K562 (cell line): ENCODE results near the gene LTK. TPM values are rescaled to one million over a fixed set of nuclear protein-coding genes. Genes with fewer than 3 reads are reported as not detected.

Experiments
- ATAC-seq: fragments of 200-7000 bp; cut with Tn5 transposase; 3 replicates; pipeline ENCODE4 v1.9.1; 2020; ENCODE audit warnings: moderate library complexity
- BruUV-seq: library from RNA; stranded (reverse); fragments of 400-500 nt; replicated peaks from 2 replicates; lab custom pipeline; 2021; lab: Mats Ljungman, UMichigan
- CTCF ChIA-PET: fragments of 300-600 bp; formaldehyde crosslinking; extraction: SDS; loops from one replicate; lab custom pipeline; 2021; ENCODE audit warnings: low intra/inter-chr PET ratio; lab: Yijun Ruan, JAX
- POLR2A ChIA-PET: fragments of 300-600, 350-650 bp; sonication (Branson Sonifier 250); formaldehyde crosslinking; extraction: SDS; loops from one replicate; lab custom pipeline; 2021; ENCODE audit warnings: antibody characterized with exemption, inconsistent platforms; lab: Yijun Ruan, JAX
- DNase-seq, 4 experiments: peaks; one replicate each; pipeline versions ENCODE4 v3.0.0 to v3.0.0-alpha.2; 2011 to 2018; ENCODE audit warnings: low spot score in 3 of 4, mixed read lengths in 3 of 4; ENCODE audit errors: extremely low read depth in 1 of 4
- FAIRE-seq: peaks from 2 replicates; lab custom pipeline; 2011; peaks lifted over from hg19 to GRCh38; lab: Jason Lieb, UNC
- H2AFZ ChIP-seq: 2 replicates; pipeline ENCODE4 v1.6.0; 2011; ENCODE audit warnings: low read depth, low read length, control low read depth, inconsistent platforms
- H3K27ac ChIP-seq: fragments of 200-600 bp; 3 replicates; pipeline ENCODE4 v1.8.0; 2011; ENCODE audit warnings: low read depth, mild to moderate bottlenecking, control low read depth, inconsistent platforms, low read length, moderate library complexity, mixed read lengths; ENCODE audit errors: extremely low read depth
- H3K27me3 ChIP-seq, 2 experiments: fragments of 300-600 bp in 1 of 2; 2 replicates in 1 of 2; 3 replicates in 1 of 2; pipeline versions ENCODE4 v1.6.0 to v1.8.0; 2011; ENCODE audit warnings: inconsistent platforms in 2 of 2, low read length in 2 of 2, mild to moderate bottlenecking in 1 of 2, mixed read lengths in 1 of 2, moderate library complexity in 1 of 2; ENCODE audit not compliant: control insufficient read depth in 2 of 2, insufficient read depth in 2 of 2
- H3K36me3 ChIP-seq: fragments of 300-600 bp; 3 replicates; pipeline ENCODE4 v1.8.0; 2011; ENCODE audit warnings: mild to moderate bottlenecking, low read length, inconsistent platforms; ENCODE audit not compliant: control insufficient read depth, insufficient read depth
- H3K4me1 ChIP-seq, 2 experiments: fragments of 200-600 bp in 1 of 2; replicated peaks in 1 of 2; 2 replicates in 1 of 2; 3 replicates in 1 of 2; pipeline versions ENCODE4 v1.5.1 to v1.8.0; 2011; ENCODE audit warnings: inconsistent platforms in 2 of 2, low read length in 2 of 2, mild to moderate bottlenecking in 1 of 2, mixed read lengths in 1 of 2, moderate library complexity in 1 of 2; ENCODE audit not compliant: control insufficient read depth in 2 of 2, insufficient read depth in 2 of 2
- H3K4me2 ChIP-seq: 2 replicates; pipeline ENCODE4 v1.6.1; 2011; ENCODE audit warnings: low read length, control low read depth, inconsistent platforms, mixed read lengths; ENCODE audit not compliant: insufficient read depth
- H3K4me3 ChIP-seq: fragments of 200-600 bp; sonication (generic), shearing (Covaris generic); 2 replicates; pipeline ENCODE4 v1.5.1; 2016; ENCODE audit warnings: control low read depth, inconsistent platforms
- H3K79me2 ChIP-seq: fragments of 200-600 bp; 3 replicates; pipeline ENCODE4 v1.8.0; 2011; ENCODE audit warnings: low read length, inconsistent platforms; ENCODE audit not compliant: control insufficient read depth, insufficient read depth
- H3K9ac ChIP-seq, 2 experiments: 2 replicates each; pipeline versions ENCODE4 v1.6.0 to v1.6.1; 2011; ENCODE audit warnings: low read depth in 2 of 2, low read length in 2 of 2, control low read depth in 1 of 2, inconsistent platforms in 1 of 2, mild to moderate bottlenecking in 1 of 2, mixed read lengths in 1 of 2; ENCODE audit not compliant: insufficient read depth in 1 of 2
- H3K9me1 ChIP-seq: one replicate; pipeline ENCODE4 v1.6.0; 2011; ENCODE audit warnings: inconsistent platforms, mild to moderate bottlenecking, low read length, moderate library complexity; ENCODE audit not compliant: control insufficient read depth, insufficient read depth
- H3K9me3 ChIP-seq: replicated peaks from 2 replicates; pipeline ENCODE4 v1.5.1; 2011; ENCODE audit warnings: low read depth, low read length, inconsistent platforms; ENCODE audit not compliant: control insufficient read depth, insufficient read depth
- H4K20me1 ChIP-seq: replicated peaks from 2 replicates; pipeline ENCODE4 v1.6.1; 2011; ENCODE audit warnings: low read length, inconsistent platforms, mixed read lengths; ENCODE audit not compliant: control insufficient read depth, insufficient read depth
- BCL6 ChIP-seq: fragments of 250-450 bp; sonication (Bioruptor Pico); IDR thresholded peaks from 2 replicates; pipeline ENCODE4 v1.4.0; 2020
- BRD9 ChIP-seq: fragments of 450-650 bp; IDR thresholded peaks from 2 replicates; pipeline ENCODE4 v1.6.1; 2018; ENCODE audit warnings: low read depth; ENCODE audit not compliant: partially characterized antibody
- CGGBP1 ChIP-seq: fragments of 250-450 bp; sonication (Bioruptor Pico); IDR thresholded peaks from 2 replicates; pipeline ENCODE4 v1.9.0; 2021; ENCODE audit warnings: mild to moderate bottlenecking
- ETS2 ChIP-seq: IDR thresholded peaks from 2 replicates; pipeline ENCODE4 v1.6.1; 2016; ENCODE audit warnings: borderline replicate concordance, missing genetic modification characterization, mild to moderate bottlenecking, moderate library complexity, missing compliant biosample characterization; ENCODE audit not compliant: poor library complexity, severe bottlenecking
- FOXO4 ChIP-seq: fragments of 450-650 bp; formaldehyde crosslinking; IDR thresholded peaks from 2 replicates; pipeline ENCODE4 v1.4.0; 2020; ENCODE audit warnings: mild to moderate bottlenecking, moderate library complexity
- HLTF ChIP-seq: fragments of 450-650 bp; IDR thresholded peaks from 2 replicates; pipeline ENCODE4 v1.6.1; 2016
- KDM4B ChIP-seq, 2 experiments: fragments of 450-650 bp in 1 of 2; sonication (generic) in 1 of 2; IDR thresholded peaks; 2 replicates each; pipeline ENCODE4 v1.6.1; 2016 to 2017; ENCODE audit warnings: borderline replicate concordance in 2 of 2, antibody characterized with exemption in 1 of 2, low read depth in 1 of 2, mild to moderate bottlenecking in 1 of 2
- L3MBTL2 ChIP-seq: fragments of 450-650 bp; IDR thresholded peaks from 2 replicates; pipeline ENCODE4 v1.6.1; 2016; ENCODE audit warnings: mild to moderate bottlenecking, moderate library complexity
- POLR2A ChIP-seq: fragments of 450-650 bp; conservative IDR thresholded peaks from 2 replicates; pipeline ENCODE4 v1.6.1; 2016
- POLR2G ChIP-seq: fragments of 200-400 bp; formaldehyde crosslinking; IDR thresholded peaks from 2 replicates; pipeline ENCODE4 v1.6.1; 2017; ENCODE audit warnings: low read depth, mild to moderate bottlenecking, antibody characterized with exemption, low read length, moderate library complexity
- RAD21 ChIP-seq, 2 experiments: fragments of 250-450 bp in 1 of 2; fragments of 450-650 bp in 1 of 2; sonication (Bioruptor Pico) in 1 of 2; formaldehyde crosslinking in 1 of 2; IDR thresholded peaks in 1 of 2; conservative IDR thresholded peaks in 1 of 2; 2 replicates each; pipeline versions ENCODE4 v1.4.0 to v1.8.0; 2020 to 2022; ENCODE audit warnings: mild to moderate bottlenecking in 2 of 2, moderate library complexity in 1 of 2
- RCOR1 ChIP-seq, 2 experiments: IDR thresholded peaks; 2 replicates each; pipeline ENCODE4 v1.6.1; 2012; ENCODE audit warnings: low read depth in 2 of 2, low read length in 2 of 2, borderline replicate concordance in 1 of 2, improper control_type of control experiment in 1 of 2
- SMARCA4 ChIP-seq: fragments of 450-650 bp; IDR thresholded peaks from 2 replicates; pipeline ENCODE4 v1.6.1; 2016
- STAT5A ChIP-seq: IDR thresholded peaks from 2 replicates; pipeline ENCODE4 v1.6.1; 2012; ENCODE audit warnings: low read length, inconsistent platforms, borderline replicate concordance
- ZKSCAN1 ChIP-seq: fragments of 150-350 bp; IDR thresholded peaks from 2 replicates; pipeline ENCODE4 v1.6.1; 2016; ENCODE audit warnings: low read depth, low read length
- ZNF133 ChIP-seq: fragments of 250-450 bp; sonication (Bioruptor Pico); IDR thresholded peaks from 2 replicates; pipeline ENCODE4 v1.4.0; 2020; ENCODE audit warnings: mild to moderate bottlenecking
- ZNF140 ChIP-seq: fragments of 250-450 bp; sonication (Bioruptor Pico); IDR thresholded peaks from 2 replicates; pipeline ENCODE4 v1.8.0; 2021; ENCODE audit warnings: moderate library complexity, mild to moderate bottlenecking, inconsistent platforms
- ZNF224 ChIP-seq: sonication (generic); formaldehyde crosslinking; IDR thresholded peaks from 2 replicates; pipeline ENCODE4 v1.8.0; 2022; ENCODE audit warnings: mild to moderate bottlenecking, missing genetic modification reagents
- ZNF232 ChIP-seq: sonication (generic); formaldehyde crosslinking; IDR thresholded peaks from 2 replicates; pipeline ENCODE4 v1.8.0; 2022; ENCODE audit warnings: mild to moderate bottlenecking, missing genetic modification reagents
- ZNF263 ChIP-seq: sonication (generic); formaldehyde crosslinking; IDR thresholded peaks from 2 replicates; pipeline ENCODE4 v1.8.0; 2022; ENCODE audit warnings: mild to moderate bottlenecking, missing genetic modification reagents, borderline replicate concordance
- WGBS: fragments of 100-300 bp; shearing (Covaris generic); methylation state at CpG from one replicate; pipeline ENCODE4 v1.1.6; 2016; ENCODE audit warnings: low coverage, mixed read lengths; ENCODE audit not compliant: insufficient coverage; ENCODE audit errors: missing lambda C conversion rate; 5-methylcytosine and 5-hydroxymethylcytosine counted together
- in situ Hi-C: fragments of 300-500 bp; cut with MboI; formaldehyde crosslinking; loops from 4 replicates; pipeline ENCODE4 v1.15.0; 2018; ENCODE audit warnings: inconsistent platforms, mixed read lengths
- intact Hi-C: fragments of 100-400 bp; cut with micrococcal nuclease; formaldehyde crosslinking; loops from 2 replicates; pipeline ENCODE4 v1.14.2; 2022
- polyA plus RNA-seq, 8 experiments: library from polyadenylated mRNA; depleted of rRNA in 4 of 8; stranded (reverse) in 5 of 8; unstranded in 3 of 8; fragments of >200 nt; fragmentation: Nextera tagmentation in 2 of 8; fragmentation: Illumina TruSeq in 1 of 8; extraction: Ambion mirVana in 2 of 8; extraction: Trizol in 1 of 8; gene quantifications; 2 replicates each; pipeline versions ENCODE4 v1.2.1 to v1.2.3, GENCODE V29; 2011 to 2014; ENCODE audit warnings: inconsistent platforms in 1 of 8, missing spikeins in 1 of 8
- total RNA-seq, 7 experiments: library from RNA; depleted of rRNA in 6 of 7; stranded (reverse); fragments of >200 nt in 6 of 7; fragmentation: Illumina TruSeq in 2 of 7; extraction: Trizol in 2 of 7; gene quantifications; 2 replicates each; pipeline versions ENCODE4 v1.2.1 to v1.2.3, GENCODE V29; 2011 to 2021; ENCODE audit warnings: low replicate concordance in 1 of 7

LTK gene
- total and polyA plus RNA-seq, 9 of the 15 experiments (the other 6 are each of a cell fraction or from before 2014, with no cell fraction given): 0.25 to 4.4 (median 1.8) TPM

- BruUV-seq: no TSS peak
- TF ChIP-seq ETS2 (tag) (no peak), RAD21 (CRISPR knock-in tag; conservative IDR thresholded peaks at IDR 0.05 in 1 of 2, IDR thresholded peaks at IDR 0.05 in 1 of 2) (peak in 1 of 2 experiments; percentile 56; a peak in 2 of 4 replicates), KDM4B (IDR thresholded peaks at IDR 0.05; ENCODE audit: borderline replicate concordance in 2 of 2, low read depth in 1 of 2) (0 out of 4 replicates have a peak, but pooled peaks of 1 of the 2 experiments have one; percentile 30), ZNF232 (CRISPR knock-in tag) (no peak), STAT5A (no peak), ZNF224 (CRISPR knock-in tag) (no peak), SMARCA4 (no peak), ZNF133 (CRISPR knock-in tag) (no peak), BCL6 (CRISPR knock-in tag) (no peak), FOXO4 (CRISPR knock-in tag) (no peak), ZNF263 (CRISPR knock-in tag) (peak; percentile 96), BRD9 (no peak), RCOR1 (IDR thresholded peaks at IDR 0.05; ENCODE audit: borderline replicate concordance in 1 of 2, low read depth in 2 of 2, low read length in 2 of 2) (0 out of 4 replicates have a peak, but pooled peaks of 1 of the 2 experiments have one; percentile 12), POLR2A (no peak), POLR2G (peak; percentile 83), CGGBP1 (CRISPR knock-in tag) (no peak), L3MBTL2 (no peak; the same call in 1 of the 2 replicates), ZNF140 (CRISPR knock-in tag) (no peak), ZKSCAN1 (no peak), HLTF (no peak)
Observed at GRCh38 chr15:41558400-41559238, 45.0 kb upstream of the LTK start, which contains the start of gene TYRO3. TYRO3 (plus strand) TSS chr15:41559212; CDS start chr15:41559258, 46 bp downstream.

More at GRCh38 chr15:41558400-41559238, 45.0 kb upstream of the LTK start, which contains the start of gene TYRO3:
- H2AFZ ChIP-seq: peak within 1 kb of the TSS; percentile 75
- ATAC-seq (peak; percentile 65), DNase-seq (peak; percentile 83 to 94 (median 90)), FAIRE-seq (no peak)
- peak within 1 kb of the TSS; percentile 55 to 94 for H3K9ac ChIP-seq
- CTCF ChIA-PET: interaction anchor here (1.2 kb wide), 1 partner anchor 253 kb away, joined by 6 read pairs; no protein-coding TSS in a partner anchor
- intact Hi-C loops (loop anchor here (5.0 kb wide), 1 partner anchor 214 kb away; the partner anchor contains the start of gene MAPKBP1), in situ Hi-C loops (no loop called here)
- peak within 1 kb of the TSS; percentile 79 for H3K27ac ChIP-seq
- H3K4me3 ChIP-seq: peak within 1 kb of the TSS; percentile 81
- H3K9me1 ChIP-seq: no peaks in the 10 kb centered on the region
- H3K36me3 ChIP-seq: peaks cover 25% of the 10 kb centered on the region
- no peaks in the 10 kb centered on the region for H3K27me3 ChIP-seq
- no peaks in the 10 kb centered on the region for H3K9me3 ChIP-seq
- H3K79me2 ChIP-seq: peaks cover 17% of the 10 kb centered on the region
- 5% methylated on average over 17 of the region's 81 CpGs for WGBS
- POLR2A ChIA-PET: interaction anchor here (0.6 to 1.1 kb wide), 3 partner anchors 10 to 68 kb away, joined by 3 to 5 read pairs (median 4); no protein-coding TSS in a partner anchor
- peak within 1 kb of the TSS; percentile 80 for H3K4me2 ChIP-seq
- no peaks in the 10 kb centered on the region for H4K20me1 ChIP-seq
- peaks cover 46 to 61% of the 10 kb centered on the region in 2 experiments for H3K4me1 ChIP-seq
